K562 (cell line): Measurements from ENCODE around the gene VPS11. TPM values are rescaled to one million over a fixed set of nuclear protein-coding genes. Genes with fewer than 3 reads are reported as not detected.

Experiments used
- ATAC-seq: fragments of 200-7000 bp; cut with Tn5 transposase; 3 replicates; pipeline ENCODE4 v1.9.1; 2020; ENCODE audit warnings: moderate library complexity
- BruUV-seq: library from RNA; stranded (reverse); fragments of 400-500 nt; replicated peaks from 2 replicates; lab custom pipeline; 2021; lab: Mats Ljungman, UMichigan
- CTCF ChIA-PET: fragments of 300-600 bp; formaldehyde crosslinking; extraction: SDS; loops from one replicate; lab custom pipeline; 2021; ENCODE audit warnings: low intra/inter-chr PET ratio; lab: Yijun Ruan, JAX
- POLR2A ChIA-PET: fragments of 300-600, 350-650 bp; sonication (Branson Sonifier 250); formaldehyde crosslinking; extraction: SDS; loops from one replicate; lab custom pipeline; 2021; ENCODE audit warnings: antibody characterized with exemption, inconsistent platforms; lab: Yijun Ruan, JAX
- DNase-seq, 4 experiments: peaks; one replicate each; pipeline versions ENCODE4 v3.0.0 to v3.0.0-alpha.2; 2011 to 2018; ENCODE audit warnings: low spot score in 3 of 4, mixed read lengths in 3 of 4; ENCODE audit errors: extremely low read depth in 1 of 4
- FAIRE-seq: peaks from 2 replicates; lab custom pipeline; 2011; peaks lifted over from hg19 to GRCh38; lab: Jason Lieb, UNC
- H2AFZ ChIP-seq: 2 replicates; pipeline ENCODE4 v1.6.0; 2011; ENCODE audit warnings: low read depth, low read length, control low read depth, inconsistent platforms
- H3K27ac ChIP-seq: fragments of 200-600 bp; 3 replicates; pipeline ENCODE4 v1.8.0; 2011; ENCODE audit warnings: low read depth, mild to moderate bottlenecking, control low read depth, inconsistent platforms, low read length, moderate library complexity, mixed read lengths; ENCODE audit errors: extremely low read depth
- H3K27me3 ChIP-seq, 2 experiments: fragments of 300-600 bp in 1 of 2; 2 replicates in 1 of 2; 3 replicates in 1 of 2; pipeline versions ENCODE4 v1.6.0 to v1.8.0; 2011; ENCODE audit warnings: inconsistent platforms in 2 of 2, low read length in 2 of 2, mild to moderate bottlenecking in 1 of 2, mixed read lengths in 1 of 2, moderate library complexity in 1 of 2; ENCODE audit not compliant: control insufficient read depth in 2 of 2, insufficient read depth in 2 of 2
- H3K36me3 ChIP-seq: fragments of 300-600 bp; 3 replicates; pipeline ENCODE4 v1.8.0; 2011; ENCODE audit warnings: mild to moderate bottlenecking, low read length, inconsistent platforms; ENCODE audit not compliant: control insufficient read depth, insufficient read depth
- H3K4me1 ChIP-seq, 2 experiments: fragments of 200-600 bp in 1 of 2; replicated peaks in 1 of 2; 2 replicates in 1 of 2; 3 replicates in 1 of 2; pipeline versions ENCODE4 v1.5.1 to v1.8.0; 2011; ENCODE audit warnings: inconsistent platforms in 2 of 2, low read length in 2 of 2, mild to moderate bottlenecking in 1 of 2, mixed read lengths in 1 of 2, moderate library complexity in 1 of 2; ENCODE audit not compliant: control insufficient read depth in 2 of 2, insufficient read depth in 2 of 2
- H3K4me2 ChIP-seq: 2 replicates; pipeline ENCODE4 v1.6.1; 2011; ENCODE audit warnings: low read length, control low read depth, inconsistent platforms, mixed read lengths; ENCODE audit not compliant: insufficient read depth
- H3K4me3 ChIP-seq: fragments of 200-600 bp; sonication (generic), shearing (Covaris generic); 2 replicates; pipeline ENCODE4 v1.5.1; 2016; ENCODE audit warnings: control low read depth, inconsistent platforms
- H3K79me2 ChIP-seq: fragments of 200-600 bp; 3 replicates; pipeline ENCODE4 v1.8.0; 2011; ENCODE audit warnings: low read length, inconsistent platforms; ENCODE audit not compliant: control insufficient read depth, insufficient read depth
- H3K9ac ChIP-seq, 2 experiments: 2 replicates each; pipeline versions ENCODE4 v1.6.0 to v1.6.1; 2011; ENCODE audit warnings: low read depth in 2 of 2, low read length in 2 of 2, control low read depth in 1 of 2, inconsistent platforms in 1 of 2, mild to moderate bottlenecking in 1 of 2, mixed read lengths in 1 of 2; ENCODE audit not compliant: insufficient read depth in 1 of 2
- H3K9me1 ChIP-seq: one replicate; pipeline ENCODE4 v1.6.0; 2011; ENCODE audit warnings: inconsistent platforms, mild to moderate bottlenecking, low read length, moderate library complexity; ENCODE audit not compliant: control insufficient read depth, insufficient read depth
- H3K9me3 ChIP-seq: replicated peaks from 2 replicates; pipeline ENCODE4 v1.5.1; 2011; ENCODE audit warnings: low read depth, low read length, inconsistent platforms; ENCODE audit not compliant: control insufficient read depth, insufficient read depth
- H4K20me1 ChIP-seq: replicated peaks from 2 replicates; pipeline ENCODE4 v1.6.1; 2011; ENCODE audit warnings: low read length, inconsistent platforms, mixed read lengths; ENCODE audit not compliant: control insufficient read depth, insufficient read depth
- ADNP ChIP-seq: fragments of 200-800 bp; sonication (Bioruptor generic); IDR thresholded peaks from 2 replicates; pipeline ENCODE4 v1.6.1; 2016; ENCODE audit warnings: missing genetic modification characterization, missing compliant biosample characterization
- ATF1 ChIP-seq, 2 experiments: fragments of 450-650 bp in 1 of 2; IDR thresholded peaks; 2 replicates each; pipeline ENCODE4 v1.6.1; 2016; ENCODE audit warnings: missing compliant biosample characterization in 1 of 2, missing genetic modification characterization in 1 of 2
- ATF7 ChIP-seq: fragments of 450-650 bp; IDR thresholded peaks from 2 replicates; pipeline ENCODE4 v1.7.1; 2014; ENCODE audit warnings: mild to moderate bottlenecking, moderate library complexity
- BRF1 ChIP-seq: IDR thresholded peaks from 3 replicates; pipeline ENCODE4 v1.6.1; 2011; ENCODE audit warnings: borderline replicate concordance, mild to moderate bottlenecking; ENCODE audit not compliant: insufficient read length; ENCODE audit errors: extremely low read depth
- CBX3 ChIP-seq, 2 experiments: IDR thresholded peaks; 1 replicate in 1 of 2; 2 replicates in 1 of 2; pipeline ENCODE4 v1.6.1; 2012; ENCODE audit warnings: inconsistent platforms in 2 of 2, low read length in 2 of 2, borderline replicate concordance in 1 of 2, control low read depth in 1 of 2
- KDM1A ChIP-seq, 2 experiments: fragments of 450-650 bp; IDR thresholded peaks; 2 replicates each; pipeline ENCODE4 v1.6.1; 2016; ENCODE audit warnings: mild to moderate bottlenecking in 2 of 2
- NCOA4 ChIP-seq: fragments of 450-650 bp; IDR thresholded peaks from 2 replicates; pipeline ENCODE4 v1.6.1; 2018; ENCODE audit warnings: mild to moderate bottlenecking; ENCODE audit not compliant: partially characterized antibody
- NCOR1 ChIP-seq: fragments of 450-650 bp; IDR thresholded peaks from 2 replicates; pipeline ENCODE4 v1.6.1; 2016; ENCODE audit warnings: mild to moderate bottlenecking, moderate library complexity
- NEUROD1 ChIP-seq: fragments of 150-350 bp; IDR thresholded peaks from 2 replicates; pipeline ENCODE4 v1.6.1; 2014; ENCODE audit warnings: borderline replicate concordance, low read length, low read depth; ENCODE audit not compliant: partially characterized antibody
- PHF20 ChIP-seq: fragments of 450-650 bp; IDR thresholded peaks from 2 replicates; pipeline ENCODE4 v1.6.1; 2018; ENCODE audit not compliant: partially characterized antibody
- SAP30 ChIP-seq: fragments of 200-600 bp; sonication (generic); IDR thresholded peaks from 2 replicates; pipeline ENCODE4 v1.6.1; 2012; ENCODE audit warnings: borderline replicate concordance, low read depth, mild to moderate bottlenecking, moderate library complexity, low read length, control low read depth, inconsistent platforms; ENCODE audit not compliant: insufficient read depth, poor library complexity, severe bottlenecking
- SMARCA4 ChIP-seq: fragments of 450-650 bp; IDR thresholded peaks from 2 replicates; pipeline ENCODE4 v1.6.1; 2016
- TEAD4 ChIP-seq, 2 experiments: sonication (generic) in 1 of 2; formaldehyde crosslinking in 1 of 2; IDR thresholded peaks; 2 replicates each; pipeline versions ENCODE4 v1.6.1 to v1.8.0; 2012 to 2022; ENCODE audit warnings: borderline replicate concordance in 1 of 2, inconsistent platforms in 1 of 2, low read length in 1 of 2, mild to moderate bottlenecking in 1 of 2, missing genetic modification reagents in 1 of 2
- TRIM28 ChIP-seq: fragments of 450-650 bp; IDR thresholded peaks from 2 replicates; pipeline ENCODE4 v1.6.1; 2017
- whole genome bisulfite sequencing: fragments of 100-300 bp; shearing (Covaris generic); methylation state at CpG from one replicate; pipeline ENCODE4 v1.1.6; 2016; ENCODE audit warnings: low coverage, mixed read lengths; ENCODE audit not compliant: insufficient coverage; ENCODE audit errors: missing lambda C conversion rate; 5-methylcytosine and 5-hydroxymethylcytosine counted together
- in situ Hi-C: fragments of 300-500 bp; cut with MboI; formaldehyde crosslinking; loops from 4 replicates; pipeline ENCODE4 v1.15.0; 2018; ENCODE audit warnings: inconsistent platforms, mixed read lengths
- intact Hi-C: fragments of 100-400 bp; cut with micrococcal nuclease; formaldehyde crosslinking; loops from 2 replicates; pipeline ENCODE4 v1.14.2; 2022
- polyA plus RNA-seq, 8 experiments: library from polyadenylated mRNA; depleted of rRNA in 4 of 8; stranded (reverse) in 5 of 8; unstranded in 3 of 8; fragments of >200 nt; fragmentation: Nextera tagmentation in 2 of 8; fragmentation: Illumina TruSeq in 1 of 8; extraction: Ambion mirVana in 2 of 8; extraction: Trizol in 1 of 8; gene quantifications; 2 replicates each; pipeline versions ENCODE4 v1.2.1 to v1.2.3, GENCODE V29; 2011 to 2014; ENCODE audit warnings: inconsistent platforms in 1 of 8, missing spikeins in 1 of 8
- total RNA-seq, 7 experiments: library from RNA; depleted of rRNA in 6 of 7; stranded (reverse); fragments of >200 nt in 6 of 7; fragmentation: Illumina TruSeq in 2 of 7; extraction: Trizol in 2 of 7; gene quantifications; 2 replicates each; pipeline versions ENCODE4 v1.2.1 to v1.2.3, GENCODE V29; 2011 to 2021; ENCODE audit warnings: low replicate concordance in 1 of 7
- TF ChIP-seq, protein P1 (sequence below), 2 experiments: fragments of 450-650 bp; IDR thresholded peaks; 2 replicates each; pipeline ENCODE4 v1.6.1; 2018; ENCODE audit warnings: mild to moderate bottlenecking in 2 of 2, low read depth in 1 of 2; ENCODE audit not compliant: partially characterized antibody in 2 of 2
- TF ChIP-seq, protein P2 (sequence below), 2 experiments: fragments of 450-650 bp in 1 of 2; sonication (generic) in 1 of 2; formaldehyde crosslinking in 1 of 2; IDR thresholded peaks in 1 of 2; conservative IDR thresholded peaks in 1 of 2; 2 replicates each; pipeline versions ENCODE4 v1.6.1 to v1.8.1; 2016 to 2023; ENCODE audit warnings: mild to moderate bottlenecking in 2 of 2, moderate library complexity in 2 of 2, inconsistent platforms in 1 of 2, missing genetic modification reagents in 1 of 2

Gene VPS11
- total and polyA plus RNA-seq, 9 of the 15 experiments (the other 6 are each of a cell fraction or from before 2014, with no cell fraction given) = 14.1 to 35.5 (median 27.5) TPM

- Histone ChIP-seq H3K4me1 (peaks cover 17 to 25% of the 10 kb centered on the region in 2 experiments), H3K27me3 (no peaks in the 10 kb centered on the region), H3K79me2 (peaks cover 47% of the 10 kb centered on the region), H3K36me3 (peaks cover 17% of the 10 kb centered on the region), H3K9me3 (no peaks in the 10 kb centered on the region), H3K9ac (no peak overlapping the region), H3K27ac (peak overlapping the region; percentile 32; the same call in 2 of the 3 replicates), H3K4me2 (peak overlapping the region; percentile 36; the same call in 1 of the 2 replicates), H4K20me1 (no peaks in the 10 kb centered on the region), H3K4me3 (no peak overlapping the region), H3K9me1 (no peaks in the 10 kb centered on the region), H2AFZ (no peak overlapping the region)
- peak; percentile 72 for FAIRE-seq
- ATAC-seq = peak; percentile 22; the same call in 1 of the 3 replicates
- POLR2A ChIA-PET = interaction anchor here (0.6 to 1.2 kb wide), 3 partner anchors 12 to 1167 kb away, joined by 3 to 5 read pairs (median 5); no protein-coding TSS in a partner anchor
- WGBS = 6% methylated on average over 5 of the region's 5 CpGs
- CTCF ChIA-PET = no interaction called here
- in situ Hi-C loops = no loop called here
- intact Hi-C loops = no loop called here
- BruUV-seq = no TSS peak
- DNase-seq = peak in 3 of 4 experiments; percentile 14 to 87 (median 43)
- TF ChIP-seq TRIM28 (0 out of 2 replicates have a peak, but pooled peaks have one; percentile 52), ADNP (tag) (peak; percentile 100), SAP30 (no peak), NEUROD1 (no peak), KDM1A (IDR thresholded peaks at IDR 0.05) (peak; percentile 16 to 59; a peak in 2 of 4 replicates), ATF7 (peak; percentile 48; the same call in 1 of the 2 replicates), PHF20 (peak; percentile 40), BRF1 (no peak), TEAD4 (IDR thresholded peaks at IDR 0.05; ENCODE audit: low read length) (peak; percentile 33; the same call in 1 of the 2 replicates), TEAD4 (CRISPR knock-in tag; IDR thresholded peaks at IDR 0.05; ENCODE audit: borderline replicate concordance) (no peak), SMARCA4 (peak; percentile 78), NCOR1 (0 out of 2 replicates have a peak, but pooled peaks have one; percentile 20), CBX3 (IDR thresholded peaks at IDR 0.05; ENCODE audit: borderline replicate concordance in 1 of 2, low read length in 2 of 2) (no peak), NCOA4 (no peak), ATF1 (CRISPR knock-in tag; IDR thresholded peaks at IDR 0.05) (no peak), ATF1 (tag; IDR thresholded peaks at IDR 0.05) (0 out of 2 replicates have a peak, but pooled peaks have one; percentile 14)
- TF ChIP-seq, protein P1, sequence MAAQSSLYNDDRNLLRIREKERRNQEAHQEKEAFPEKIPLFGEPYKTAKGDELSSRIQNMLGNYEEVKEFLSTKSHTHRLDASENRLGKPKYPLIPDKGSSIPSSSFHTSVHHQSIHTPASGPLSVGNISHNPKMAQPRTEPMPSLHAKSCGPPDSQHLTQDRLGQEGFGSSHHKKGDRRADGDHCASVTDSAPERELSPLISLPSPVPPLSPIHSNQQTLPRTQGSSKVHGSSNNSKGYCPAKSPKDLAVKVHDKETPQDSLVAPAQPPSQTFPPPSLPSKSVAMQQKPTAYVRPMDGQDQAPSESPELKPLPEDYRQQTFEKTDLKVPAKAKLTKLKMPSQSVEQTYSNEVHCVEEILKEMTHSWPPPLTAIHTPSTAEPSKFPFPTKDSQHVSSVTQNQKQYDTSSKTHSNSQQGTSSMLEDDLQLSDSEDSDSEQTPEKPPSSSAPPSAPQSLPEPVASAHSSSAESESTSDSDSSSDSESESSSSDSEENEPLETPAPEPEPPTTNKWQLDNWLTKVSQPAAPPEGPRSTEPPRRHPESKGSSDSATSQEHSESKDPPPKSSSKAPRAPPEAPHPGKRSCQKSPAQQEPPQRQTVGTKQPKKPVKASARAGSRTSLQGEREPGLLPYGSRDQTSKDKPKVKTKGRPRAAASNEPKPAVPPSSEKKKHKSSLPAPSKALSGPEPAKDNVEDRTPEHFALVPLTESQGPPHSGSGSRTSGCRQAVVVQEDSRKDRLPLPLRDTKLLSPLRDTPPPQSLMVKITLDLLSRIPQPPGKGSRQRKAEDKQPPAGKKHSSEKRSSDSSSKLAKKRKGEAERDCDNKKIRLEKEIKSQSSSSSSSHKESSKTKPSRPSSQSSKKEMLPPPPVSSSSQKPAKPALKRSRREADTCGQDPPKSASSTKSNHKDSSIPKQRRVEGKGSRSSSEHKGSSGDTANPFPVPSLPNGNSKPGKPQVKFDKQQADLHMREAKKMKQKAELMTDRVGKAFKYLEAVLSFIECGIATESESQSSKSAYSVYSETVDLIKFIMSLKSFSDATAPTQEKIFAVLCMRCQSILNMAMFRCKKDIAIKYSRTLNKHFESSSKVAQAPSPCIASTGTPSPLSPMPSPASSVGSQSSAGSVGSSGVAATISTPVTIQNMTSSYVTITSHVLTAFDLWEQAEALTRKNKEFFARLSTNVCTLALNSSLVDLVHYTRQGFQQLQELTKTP (IDR thresholded peaks at IDR 0.05; ENCODE audit: low read depth in 1 of 2, partially characterized antibody in 2 of 2) = peak in 1 of 2 experiments; percentile 36
- TF ChIP-seq, protein P2, sequence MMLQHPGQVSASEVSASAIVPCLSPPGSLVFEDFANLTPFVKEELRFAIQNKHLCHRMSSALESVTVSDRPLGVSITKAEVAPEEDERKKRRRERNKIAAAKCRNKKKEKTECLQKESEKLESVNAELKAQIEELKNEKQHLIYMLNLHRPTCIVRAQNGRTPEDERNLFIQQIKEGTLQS (IDR thresholded peaks at IDR 0.05) = peak; percentile 36; the same call in 1 of the 2 replicates
- TF ChIP-seq, protein P2 (CRISPR knock-in tag; conservative IDR thresholded peaks at IDR 0.05) = no peak
Measured at GRCh38 chr11:119062779-119063178, 4.8 kb upstream of the VPS11 start.
